ENCODE results near the gene GNL3. TPM values are rescaled to one million over a fixed set of nuclear protein-coding genes. Genes with fewer than 3 reads are reported as not detected.

GNL3 gene
- total and polyA plus RNA-seq, 2 donors from 2014 or later, result 27.9 to 47.8 TPM

- no peak for DNase-seq
- Histone ChIP-seq H3K4me1 (ENCODE audit: control insufficient read depth in 2 of 3, insufficient read depth in 2 of 3, low read depth in 1 of 3, low read length in 3 of 3) (no peaks in the 10 kb centered on the region), H3K27ac (ENCODE audit: low read depth in 2 of 2, low read length in 2 of 2) (no peak overlapping the region), H3K4me3 (ENCODE audit: low read length in 3 of 3) (no peak overlapping the region), H3K27me3 (ENCODE audit: control insufficient read depth, insufficient read depth, low read length) (no peaks in the 10 kb centered on the region), H3K9ac (ENCODE audit: low read length in 3 of 3) (no peak overlapping the region), H3K36me3 (ENCODE audit: control insufficient read depth in 2 of 3, insufficient read depth in 3 of 3, low read length in 3 of 3) (peaks cover 22 to 36% (median 29%) of the 10 kb centered on the region in 3 donors), H3K9me3 (ENCODE audit: control insufficient read depth in 2 of 3, insufficient read depth in 1 of 3, low read length in 3 of 3) (no peaks in the 10 kb centered on the region)
- TF ChIP-seq, protein P1, sequence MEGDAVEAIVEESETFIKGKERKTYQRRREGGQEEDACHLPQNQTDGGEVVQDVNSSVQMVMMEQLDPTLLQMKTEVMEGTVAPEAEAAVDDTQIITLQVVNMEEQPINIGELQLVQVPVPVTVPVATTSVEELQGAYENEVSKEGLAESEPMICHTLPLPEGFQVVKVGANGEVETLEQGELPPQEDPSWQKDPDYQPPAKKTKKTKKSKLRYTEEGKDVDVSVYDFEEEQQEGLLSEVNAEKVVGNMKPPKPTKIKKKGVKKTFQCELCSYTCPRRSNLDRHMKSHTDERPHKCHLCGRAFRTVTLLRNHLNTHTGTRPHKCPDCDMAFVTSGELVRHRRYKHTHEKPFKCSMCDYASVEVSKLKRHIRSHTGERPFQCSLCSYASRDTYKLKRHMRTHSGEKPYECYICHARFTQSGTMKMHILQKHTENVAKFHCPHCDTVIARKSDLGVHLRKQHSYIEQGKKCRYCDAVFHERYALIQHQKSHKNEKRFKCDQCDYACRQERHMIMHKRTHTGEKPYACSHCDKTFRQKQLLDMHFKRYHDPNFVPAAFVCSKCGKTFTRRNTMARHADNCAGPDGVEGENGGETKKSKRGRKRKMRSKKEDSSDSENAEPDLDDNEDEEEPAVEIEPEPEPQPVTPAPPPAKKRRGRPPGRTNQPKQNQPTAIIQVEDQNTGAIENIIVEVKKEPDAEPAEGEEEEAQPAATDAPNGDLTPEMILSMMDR (IDR thresholded peaks at IDR 0.05; ENCODE audit: borderline replicate concordance, extremely low read depth, insufficient read depth), result no peak
- no peak for FAIRE-seq
- intact Hi-C loops (cut with DNase I), result no loop called here
Observed at GRCh38 chr3:52651592-52651991, 34.2 kb upstream of the GNL3 start.

- Histone ChIP-seq H3K9ac (ENCODE audit: low read length in 3 of 3) (no peak overlapping the region), H3K9me3 (ENCODE audit: control insufficient read depth in 2 of 3, insufficient read depth in 1 of 3, low read length in 3 of 3) (no peaks in the 10 kb centered on the region), H3K4me3 (ENCODE audit: low read length in 3 of 3) (no peak overlapping the region), H3K4me1 (ENCODE audit: control insufficient read depth in 2 of 3, insufficient read depth in 2 of 3, low read depth in 1 of 3, low read length in 3 of 3) (no peaks in the 10 kb centered on the region), H3K27me3 (ENCODE audit: control insufficient read depth, insufficient read depth, low read length) (no peaks in the 10 kb centered on the region), H3K27ac (ENCODE audit: low read depth in 2 of 2, low read length in 2 of 2) (no peak overlapping the region), H3K36me3 (ENCODE audit: control insufficient read depth in 2 of 3, insufficient read depth in 3 of 3, low read length in 3 of 3) (peaks cover 16 to 44% (median 24%) of the 10 kb centered on the region in 3 donors)
- intact Hi-C loops (cut with DNase I), result no loop called here
- FAIRE-seq, result no peak
- TF ChIP-seq, protein P1 (IDR thresholded peaks at IDR 0.05; ENCODE audit: borderline replicate concordance, extremely low read depth, insufficient read depth), result no peak
- DNase-seq, result no peak
Observed at GRCh38 chr3:52655895-52656294, 29.9 kb upstream of the GNL3 start.

DNA sequence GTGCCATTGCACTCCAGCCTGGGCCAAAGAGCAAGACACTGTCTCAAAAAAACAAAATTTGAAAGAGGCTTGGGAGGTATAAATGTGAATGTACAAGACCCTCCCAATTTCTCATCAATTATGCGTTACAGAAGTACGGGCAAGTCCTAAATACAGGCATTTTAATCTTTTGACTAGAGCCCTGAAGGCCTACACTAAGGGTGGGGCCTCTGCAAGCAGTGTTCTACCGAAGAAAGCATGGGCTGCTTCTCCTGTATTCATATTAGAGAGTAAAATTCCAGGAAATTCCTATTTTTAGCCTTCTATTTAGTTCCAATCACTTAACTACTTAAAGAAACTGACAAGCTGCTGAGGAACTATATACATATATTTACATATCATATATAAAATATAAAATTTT is 25.8 kb upstream of the GNL3 start:
- TF ChIP-seq, protein P1 (IDR thresholded peaks at IDR 0.05; ENCODE audit: borderline replicate concordance, extremely low read depth, insufficient read depth), result no peak
- FAIRE-seq, result no peak
- no peak overlapping the region for H3K9ac ChIP-seq (ENCODE audit: low read length in 3 of 3)
- DNase-seq, result no peak
- peaks cover 14 to 42% (median 23%) of the 10 kb centered on the region in 3 donors for H3K36me3 ChIP-seq (ENCODE audit: control insufficient read depth in 2 of 3, insufficient read depth in 3 of 3, low read length in 3 of 3)
- H3K4me1 ChIP-seq (ENCODE audit: control insufficient read depth in 2 of 3, insufficient read depth in 2 of 3, low read depth in 1 of 3, low read length in 3 of 3), result peaks cover 0 to 2% (median 0%) of the 10 kb centered on the region in 3 donors
- no peak overlapping the region for H3K27ac ChIP-seq (ENCODE audit: low read depth in 2 of 2, low read length in 2 of 2)
- H3K4me3 ChIP-seq (ENCODE audit: low read length in 3 of 3), result no peak overlapping the region
- H3K27me3 ChIP-seq (ENCODE audit: control insufficient read depth, insufficient read depth, low read length), result no peaks in the 10 kb centered on the region
- no peaks in the 10 kb centered on the region for H3K9me3 ChIP-seq (ENCODE audit: control insufficient read depth in 2 of 3, insufficient read depth in 1 of 3, low read length in 3 of 3)
- intact Hi-C loops (cut with DNase I), result no loop called here

GRCh38 chr3:52663098-52663497 is 22.7 kb upstream of the GNL3 start:
- no peak for FAIRE-seq

More at GRCh38 chr3:52663098-52663497, 22.7 kb upstream of the GNL3 start:
- no peaks in the 10 kb centered on the region for H3K9me3 ChIP-seq (ENCODE audit: control insufficient read depth in 2 of 3, insufficient read depth in 1 of 3, low read length in 3 of 3)
- H3K4me1 ChIP-seq (ENCODE audit: control insufficient read depth in 2 of 3, insufficient read depth in 2 of 3, low read depth in 1 of 3, low read length in 3 of 3), result peaks cover 0 to 2% (median 0%) of the 10 kb centered on the region in 3 donors
- H3K36me3 ChIP-seq (ENCODE audit: control insufficient read depth in 2 of 3, insufficient read depth in 3 of 3, low read length in 3 of 3), result peaks cover 9 to 35% (median 14%) of the 10 kb centered on the region in 3 donors
- TF ChIP-seq, protein P1 (IDR thresholded peaks at IDR 0.05; ENCODE audit: borderline replicate concordance, extremely low read depth, insufficient read depth), result no peak
- H3K4me3 ChIP-seq (ENCODE audit: low read length in 3 of 3), result no peak overlapping the region
- H3K9ac ChIP-seq (ENCODE audit: low read length in 3 of 3), result no peak overlapping the region
- intact Hi-C loops (cut with DNase I), result no loop called here
- DNase-seq, result no peak
- no peaks in the 10 kb centered on the region for H3K27me3 ChIP-seq (ENCODE audit: control insufficient read depth, insufficient read depth, low read length)
- no peak overlapping the region for H3K27ac ChIP-seq (ENCODE audit: low read depth in 2 of 2, low read length in 2 of 2)
